ENCODE data around the gene KLF12.

DNA sequence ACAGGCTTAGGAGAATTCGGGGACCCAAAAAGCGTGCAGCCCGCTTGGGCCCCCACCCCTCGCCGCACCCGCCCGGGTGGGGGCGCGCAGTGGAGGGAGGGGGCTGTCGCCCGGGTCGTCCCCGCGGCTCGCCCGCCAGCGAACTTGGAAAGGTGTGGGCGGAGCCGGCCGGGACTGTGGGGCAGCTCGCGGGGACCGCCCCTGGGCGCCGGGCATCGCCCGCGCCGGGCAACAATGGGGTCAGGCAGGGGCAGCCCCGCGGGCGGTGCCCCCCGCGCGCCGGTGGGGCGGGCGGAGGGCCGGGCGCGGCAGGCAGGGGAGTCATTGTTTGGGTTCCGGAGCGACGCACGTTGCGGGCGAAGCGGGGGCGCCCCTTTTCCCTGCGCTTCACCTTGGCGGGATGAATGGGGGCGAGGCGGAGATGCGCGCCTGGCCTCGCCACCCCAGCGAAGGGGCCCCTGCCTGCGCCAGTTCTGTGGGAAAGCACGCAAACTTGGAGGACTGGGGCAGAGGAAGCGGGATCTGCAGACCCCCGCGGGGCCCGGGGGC, 647 bp upstream of the KLF12 start:
- TF ChIP-seq, protein P1, sequence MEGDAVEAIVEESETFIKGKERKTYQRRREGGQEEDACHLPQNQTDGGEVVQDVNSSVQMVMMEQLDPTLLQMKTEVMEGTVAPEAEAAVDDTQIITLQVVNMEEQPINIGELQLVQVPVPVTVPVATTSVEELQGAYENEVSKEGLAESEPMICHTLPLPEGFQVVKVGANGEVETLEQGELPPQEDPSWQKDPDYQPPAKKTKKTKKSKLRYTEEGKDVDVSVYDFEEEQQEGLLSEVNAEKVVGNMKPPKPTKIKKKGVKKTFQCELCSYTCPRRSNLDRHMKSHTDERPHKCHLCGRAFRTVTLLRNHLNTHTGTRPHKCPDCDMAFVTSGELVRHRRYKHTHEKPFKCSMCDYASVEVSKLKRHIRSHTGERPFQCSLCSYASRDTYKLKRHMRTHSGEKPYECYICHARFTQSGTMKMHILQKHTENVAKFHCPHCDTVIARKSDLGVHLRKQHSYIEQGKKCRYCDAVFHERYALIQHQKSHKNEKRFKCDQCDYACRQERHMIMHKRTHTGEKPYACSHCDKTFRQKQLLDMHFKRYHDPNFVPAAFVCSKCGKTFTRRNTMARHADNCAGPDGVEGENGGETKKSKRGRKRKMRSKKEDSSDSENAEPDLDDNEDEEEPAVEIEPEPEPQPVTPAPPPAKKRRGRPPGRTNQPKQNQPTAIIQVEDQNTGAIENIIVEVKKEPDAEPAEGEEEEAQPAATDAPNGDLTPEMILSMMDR (conservative IDR thresholded peaks at IDR 0.05 in 1 of 2, IDR thresholded peaks at IDR 0.05 in 1 of 2; ENCODE audit: low read depth in 1 of 2, low read length in 2 of 2), result no peak
- no peak for TF ChIP-seq EZH2 (IDR thresholded peaks at IDR 0.05; ENCODE audit: low read length, missing control alignments)
